Stomach smooth muscle (tissue), 2 donors: ENCODE results near the gene TRAPPC2B.

Experiments
- H3K27ac ChIP-seq: one replicate; pipeline ENCODE4 v1.7.0; 2013; ENCODE audit warnings: mild to moderate bottlenecking, low read length, inconsistent platforms
- H3K27me3 ChIP-seq, 2 donors: one replicate each; pipeline ENCODE4 v1.7.0; 2013; ENCODE audit warnings: low read length in 2 of 2; ENCODE audit not compliant: insufficient read depth in 2 of 2, control insufficient read depth in 1 of 2
- H3K36me3 ChIP-seq, 2 donors: one replicate each; pipeline ENCODE4 v1.7.0; 2013; ENCODE audit warnings: low read length in 2 of 2; ENCODE audit not compliant: control insufficient read depth in 2 of 2, insufficient read depth in 2 of 2
- H3K4me1 ChIP-seq: one replicate; pipeline ENCODE4 v1.7.0; 2013; ENCODE audit warnings: low read length; ENCODE audit not compliant: control insufficient read depth, insufficient read depth
- H3K4me3 ChIP-seq, 2 donors: one replicate each; pipeline ENCODE4 v1.7.0; 2013; ENCODE audit warnings: low read length in 2 of 2
- H3K9ac ChIP-seq, 2 donors: one replicate each; pipeline ENCODE4 v1.7.0; 2013; ENCODE audit warnings: low read length in 2 of 2, mild to moderate bottlenecking in 1 of 2
- H3K9me3 ChIP-seq, 2 donors: one replicate each; pipeline ENCODE4 v1.7.0; 2013; ENCODE audit warnings: low read length in 2 of 2; ENCODE audit not compliant: control insufficient read depth in 2 of 2
- donor health status: healthy.
- donor health status: Pancreatic carcinoma.

The TRAPPC2B gene

DNA sequence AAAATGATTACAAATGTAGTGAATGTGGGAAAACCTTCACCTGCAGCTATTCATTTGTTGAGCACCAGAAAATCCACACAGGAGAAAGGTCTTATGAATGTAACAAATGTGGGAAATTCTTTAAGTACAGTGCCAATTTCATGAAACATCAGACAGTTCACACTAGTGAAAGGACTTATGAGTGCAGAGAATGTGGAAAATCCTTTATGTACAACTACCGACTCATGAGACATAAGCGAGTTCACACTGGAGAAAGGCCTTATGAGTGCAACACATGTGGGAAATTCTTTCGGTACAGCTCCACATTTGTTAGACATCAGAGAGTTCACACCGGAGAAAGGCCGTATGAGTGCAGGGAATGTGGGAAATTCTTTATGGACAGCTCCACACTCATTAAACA is 35.5 kb downstream of the TRAPPC2B start:
- Histone ChIP-seq H3K9me3 (peaks cover 19 to 22% of the 10 kb centered on the region in 2 donors), H3K36me3 (peaks cover 50 to 56% of the 10 kb centered on the region in 2 donors), H3K9ac (no peak overlapping the region), H3K27me3 (no peaks in the 10 kb centered on the region), H3K27ac (no peak overlapping the region), H3K4me1 (no peaks in the 10 kb centered on the region), H3K4me3 (no peak overlapping the region)

DNA sequence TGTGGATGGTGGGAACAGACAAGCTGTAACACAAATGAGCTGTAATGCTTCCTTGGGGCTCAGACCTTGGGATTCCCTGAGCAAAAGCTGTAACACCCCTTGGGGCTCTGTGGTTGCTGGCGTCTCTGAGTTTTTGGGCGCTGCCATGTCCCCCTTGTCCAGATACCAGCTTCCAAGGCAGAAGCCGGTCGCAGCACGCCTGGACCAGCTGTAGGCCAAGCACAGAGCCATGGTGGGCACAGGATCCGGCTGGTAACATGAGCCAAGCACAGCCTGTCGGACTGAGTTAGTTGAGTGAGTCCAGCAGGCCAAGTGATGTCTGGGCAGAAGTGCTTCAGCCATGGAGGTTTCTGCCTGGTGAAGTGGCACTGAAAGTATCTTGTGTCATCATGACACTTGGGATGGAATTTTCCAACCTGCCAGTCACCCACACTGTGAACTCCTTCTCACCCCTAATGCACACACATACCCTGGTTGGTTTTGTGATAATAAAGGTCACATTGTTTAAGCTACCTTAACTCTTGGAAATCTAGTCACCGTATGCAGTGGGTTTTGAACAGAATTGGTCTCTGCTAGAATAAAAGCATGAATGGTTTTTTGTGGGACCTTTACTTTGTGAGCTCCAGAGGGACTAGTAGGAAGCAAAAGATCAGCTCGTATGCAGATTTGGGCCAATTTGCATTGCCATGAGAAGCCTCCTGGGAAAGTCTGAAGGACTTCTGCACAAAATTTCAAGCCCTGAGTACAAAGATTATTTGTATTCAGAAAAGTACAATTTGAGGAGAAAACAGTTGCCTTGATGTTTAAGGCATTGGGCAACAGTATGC is 40.6 kb downstream of the TRAPPC2B start:
- H3K27me3 ChIP-seq = no peaks in the 10 kb centered on the region
- H3K4me3 ChIP-seq = no peak overlapping the region
- H3K9ac ChIP-seq = no peak overlapping the region
- H3K36me3 ChIP-seq = peaks cover 13 to 20% of the 10 kb centered on the region in 2 donors
- no peaks in the 10 kb centered on the region for H3K4me1 ChIP-seq
- H3K27ac ChIP-seq = no peak overlapping the region
- peaks cover 0 to 7% of the 10 kb centered on the region in 2 donors for H3K9me3 ChIP-seq

DNA sequence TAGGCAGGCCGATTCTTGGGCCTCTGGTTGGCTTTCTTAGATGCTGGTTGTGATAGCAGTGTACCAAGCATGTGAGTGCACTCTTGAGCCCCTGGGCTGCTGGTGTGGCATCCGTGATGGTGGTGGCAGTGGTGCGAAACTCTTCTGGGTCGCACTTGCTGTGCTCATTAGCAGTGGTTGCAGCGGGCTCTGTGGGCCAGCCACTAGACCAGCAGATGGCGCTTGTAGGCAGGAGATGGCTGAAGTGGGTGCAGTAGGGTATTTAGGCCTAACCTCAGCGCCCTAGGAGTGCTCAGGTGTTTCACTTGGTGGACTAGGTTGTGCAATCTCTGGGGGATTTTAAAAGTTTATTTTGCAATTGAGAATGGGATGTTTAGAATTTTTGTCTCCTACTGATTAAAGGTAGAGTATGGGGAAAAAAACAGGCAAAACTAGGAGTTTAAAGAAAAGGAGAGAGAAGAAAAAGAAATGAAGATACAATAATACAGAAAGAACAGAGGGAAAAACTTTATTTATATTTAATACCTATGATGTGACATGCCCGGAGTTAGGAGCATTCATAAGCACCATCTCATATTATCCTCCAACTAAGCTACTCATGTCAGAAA is 43.3 kb downstream of the TRAPPC2B start:
- H3K4me3 ChIP-seq = no peak overlapping the region
- no peak overlapping the region for H3K9ac ChIP-seq
- H3K27ac ChIP-seq = no peak overlapping the region
- H3K36me3 ChIP-seq = peaks cover 0 to 9% of the 10 kb centered on the region in 2 donors
- H3K4me1 ChIP-seq = peaks cover 9% of the 10 kb centered on the region
- H3K9me3 ChIP-seq = no peaks in the 10 kb centered on the region
- no peaks in the 10 kb centered on the region for H3K27me3 ChIP-seq

DNA sequence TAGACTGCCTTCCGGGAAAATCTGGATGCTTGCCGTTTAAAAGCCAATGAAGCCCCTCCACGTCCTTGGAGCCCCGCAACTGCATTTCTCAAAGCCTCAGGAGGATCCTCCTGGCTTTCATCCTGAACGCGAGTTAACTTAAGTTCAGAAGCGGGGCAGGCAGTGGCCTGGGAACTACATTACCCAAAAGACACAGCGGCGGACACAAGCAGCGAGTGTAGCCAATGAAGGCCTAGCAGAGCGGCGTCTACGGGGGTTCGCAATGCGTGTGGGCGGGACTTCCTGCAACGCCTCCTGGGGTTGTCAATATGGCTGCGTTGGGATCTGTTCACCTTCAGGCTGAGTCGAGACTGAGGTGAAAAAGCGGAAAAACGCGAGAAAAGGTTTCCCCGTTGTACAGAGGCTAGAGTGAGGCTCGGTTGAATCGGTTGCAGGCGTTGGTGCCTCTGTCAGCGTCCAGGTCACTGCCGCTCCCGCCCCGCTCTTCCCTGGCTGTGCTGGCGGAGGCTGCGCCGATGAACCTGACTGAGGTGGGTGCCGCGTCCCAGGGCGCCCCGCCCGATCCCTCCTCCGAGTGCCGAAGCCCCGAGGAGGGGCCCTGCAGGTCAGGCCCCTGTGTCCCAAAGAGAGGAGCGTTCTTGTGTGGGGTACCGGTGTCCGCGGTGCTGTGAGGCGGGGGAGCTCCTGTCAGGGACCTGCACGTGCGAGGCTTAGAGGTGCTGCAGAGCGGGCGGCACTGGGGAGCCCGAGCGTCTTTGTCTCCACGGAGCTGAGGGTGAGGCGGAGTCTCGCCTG is 47.7 kb downstream of the TRAPPC2B start, which contains the start of gene ZNF17:
TSS of gene ZNF17 (plus strand) at position 285 of the 795 bp plus-strand sequence. CDS start 2,455 bp downstream, outside the sequence.
- H3K4me3 ChIP-seq = peak within 1 kb of the TSS; percentile 94 to 97
- H3K36me3 ChIP-seq = peaks cover 13 to 18% of the 10 kb centered on the region in 2 donors
- peaks cover 0 to 9% of the 10 kb centered on the region in 2 donors for H3K9me3 ChIP-seq
- H3K9ac ChIP-seq = peak within 1 kb of the TSS; percentile 86 to 90
- H3K4me1 ChIP-seq = peaks cover 18% of the 10 kb centered on the region
- H3K27ac ChIP-seq = peak within 1 kb of the TSS; percentile 62
- H3K27me3 ChIP-seq = no peaks in the 10 kb centered on the region
